K562 (cell line): Measurements from ENCODE around the gene GPR108. TPM values are rescaled to one million over a fixed set of nuclear protein-coding genes. Genes with fewer than 3 reads are reported as not detected.

ENCODE experiments used
- CBX8 ChIP-seq: fragments of 200-600 bp; sonication (generic); IDR thresholded peaks from 2 replicates; pipeline ENCODE4 v1.6.1; 2012; ENCODE audit warnings: borderline replicate concordance, mixed run types, low read depth, mild to moderate bottlenecking, moderate library complexity, mixed read lengths, low read length, control low read depth, inconsistent platforms; ENCODE audit not compliant: poor library complexity, severe bottlenecking; ENCODE audit errors: extremely low read depth
- FOS ChIP-seq: IDR thresholded peaks from 3 replicates; pipeline ENCODE4 v1.6.1; 2011; ENCODE audit not compliant: insufficient read length; ENCODE audit errors: extremely low read depth
- HDAC3 ChIP-seq: fragments of 450-650 bp; IDR thresholded peaks from 2 replicates; pipeline ENCODE4 v1.6.1; 2018; ENCODE audit warnings: borderline replicate concordance, mild to moderate bottlenecking, moderate library complexity; ENCODE audit not compliant: partially characterized antibody
- NFE2 ChIP-seq: IDR thresholded peaks from 2 replicates; pipeline ENCODE4 v1.6.1; 2014; ENCODE audit warnings: antibody characterized with exemption, low read depth
- NFRKB ChIP-seq: fragments of 450-650 bp; IDR thresholded peaks from 2 replicates; pipeline ENCODE4 v1.6.1; 2016; ENCODE audit warnings: low read depth
- PHF8 ChIP-seq: fragments of 200-600 bp; sonication (generic); IDR thresholded peaks from 2 replicates; pipeline ENCODE4 v1.6.1; 2012; ENCODE audit warnings: mixed run types, mild to moderate bottlenecking, inconsistent platforms, low read length, moderate library complexity, borderline replicate concordance
- RB1 ChIP-seq: fragments of 450-650 bp; IDR thresholded peaks from 2 replicates; pipeline ENCODE4 v1.6.1; 2017; ENCODE audit warnings: low read depth, mild to moderate bottlenecking
- RFX7 ChIP-seq: fragments of 250-450 bp; sonication (Bioruptor Pico); IDR thresholded peaks from 2 replicates; pipeline ENCODE4 v1.5.1; 2021; ENCODE audit warnings: mild to moderate bottlenecking
- RNF2 ChIP-seq: sonication (generic); IDR thresholded peaks from 2 replicates; pipeline ENCODE4 v1.6.1; 2016
- SMAD3 ChIP-seq: fragments of 450-650 bp; formaldehyde crosslinking; conservative IDR thresholded peaks from 2 replicates; pipeline ENCODE4 v1.4.0; 2020; ENCODE audit warnings: mild to moderate bottlenecking
- TEAD4 ChIP-seq, 2 experiments: sonication (generic) in 1 of 2; formaldehyde crosslinking in 1 of 2; IDR thresholded peaks; 2 replicates each; pipeline versions ENCODE4 v1.6.1 to v1.8.0; 2012 to 2022; ENCODE audit warnings: borderline replicate concordance in 1 of 2, inconsistent platforms in 1 of 2, low read length in 1 of 2, mild to moderate bottlenecking in 1 of 2, missing genetic modification reagents in 1 of 2
- ZNF134 ChIP-seq: fragments of 250-450 bp; sonication (Bioruptor Pico); conservative IDR thresholded peaks from 2 replicates; pipeline ENCODE4 v1.4.0; 2020
- ZNF224 ChIP-seq: sonication (generic); formaldehyde crosslinking; IDR thresholded peaks from 2 replicates; pipeline ENCODE4 v1.8.0; 2022; ENCODE audit warnings: mild to moderate bottlenecking, missing genetic modification reagents
- ZNF263 ChIP-seq: sonication (generic); formaldehyde crosslinking; IDR thresholded peaks from 2 replicates; pipeline ENCODE4 v1.8.0; 2022; ENCODE audit warnings: mild to moderate bottlenecking, missing genetic modification reagents, borderline replicate concordance
- ZNF324 ChIP-seq: fragments of 250-450 bp; sonication (Bioruptor Pico); IDR thresholded peaks from 2 replicates; pipeline ENCODE4 v1.4.0; 2020; ENCODE audit warnings: mild to moderate bottlenecking
- ZNF431 ChIP-seq: sonication (generic); formaldehyde crosslinking; IDR thresholded peaks from 2 replicates; pipeline ENCODE4 v1.8.0; 2022; ENCODE audit warnings: mild to moderate bottlenecking, missing genetic modification reagents
- polyA plus RNA-seq, 8 experiments: library from polyadenylated mRNA; depleted of rRNA in 4 of 8; stranded (reverse) in 5 of 8; unstranded in 3 of 8; fragments of >200 nt; fragmentation: Nextera tagmentation in 2 of 8; fragmentation: Illumina TruSeq in 1 of 8; extraction: Ambion mirVana in 2 of 8; extraction: Trizol in 1 of 8; gene quantifications; 2 replicates each; pipeline versions ENCODE4 v1.2.1 to v1.2.3, GENCODE V29; 2011 to 2014; ENCODE audit warnings: inconsistent platforms in 1 of 8, missing spikeins in 1 of 8
- total RNA-seq, 7 experiments: library from RNA; depleted of rRNA in 6 of 7; stranded (reverse); fragments of >200 nt in 6 of 7; fragmentation: Illumina TruSeq in 2 of 7; extraction: Trizol in 2 of 7; gene quantifications; 2 replicates each; pipeline versions ENCODE4 v1.2.1 to v1.2.3, GENCODE V29; 2011 to 2021; ENCODE audit warnings: low replicate concordance in 1 of 7
- TF ChIP-seq, protein P1 (sequence below): IDR thresholded peaks from 2 replicates; pipeline ENCODE4 v1.6.1; 2012; ENCODE audit warnings: low read depth, low read length, improper control_type of control experiment, borderline replicate concordance
- TF ChIP-seq, protein P2 (sequence below), 2 experiments: fragments of 250-450 bp in 1 of 2; fragments of 450-650 bp in 1 of 2; sonication (Bioruptor Pico) in 1 of 2; IDR thresholded peaks; 2 replicates each; pipeline versions ENCODE4 v1.6.1 to v1.8.0; 2016 to 2021; ENCODE audit warnings: mild to moderate bottlenecking in 2 of 2, moderate library complexity in 2 of 2, missing compliant biosample characterization in 1 of 2, missing genetic modification characterization in 1 of 2
- TF ChIP-seq, protein P3 (sequence below): IDR thresholded peaks from 2 replicates; pipeline ENCODE4 v1.6.1; 2016; ENCODE audit warnings: missing genetic modification characterization, missing compliant biosample characterization
- TF ChIP-seq, protein P4 (sequence below): fragments of 250-450 bp; sonication (Bioruptor Pico); IDR thresholded peaks from 2 replicates; pipeline ENCODE4 v1.4.0; 2020

Gene GPR108
- total and polyA plus RNA-seq, 9 of the 15 experiments (the other 6 are each of a cell fraction or from before 2014, with no cell fraction given), result 2.4 to 33.2 (median 24.4) TPM

DNA sequence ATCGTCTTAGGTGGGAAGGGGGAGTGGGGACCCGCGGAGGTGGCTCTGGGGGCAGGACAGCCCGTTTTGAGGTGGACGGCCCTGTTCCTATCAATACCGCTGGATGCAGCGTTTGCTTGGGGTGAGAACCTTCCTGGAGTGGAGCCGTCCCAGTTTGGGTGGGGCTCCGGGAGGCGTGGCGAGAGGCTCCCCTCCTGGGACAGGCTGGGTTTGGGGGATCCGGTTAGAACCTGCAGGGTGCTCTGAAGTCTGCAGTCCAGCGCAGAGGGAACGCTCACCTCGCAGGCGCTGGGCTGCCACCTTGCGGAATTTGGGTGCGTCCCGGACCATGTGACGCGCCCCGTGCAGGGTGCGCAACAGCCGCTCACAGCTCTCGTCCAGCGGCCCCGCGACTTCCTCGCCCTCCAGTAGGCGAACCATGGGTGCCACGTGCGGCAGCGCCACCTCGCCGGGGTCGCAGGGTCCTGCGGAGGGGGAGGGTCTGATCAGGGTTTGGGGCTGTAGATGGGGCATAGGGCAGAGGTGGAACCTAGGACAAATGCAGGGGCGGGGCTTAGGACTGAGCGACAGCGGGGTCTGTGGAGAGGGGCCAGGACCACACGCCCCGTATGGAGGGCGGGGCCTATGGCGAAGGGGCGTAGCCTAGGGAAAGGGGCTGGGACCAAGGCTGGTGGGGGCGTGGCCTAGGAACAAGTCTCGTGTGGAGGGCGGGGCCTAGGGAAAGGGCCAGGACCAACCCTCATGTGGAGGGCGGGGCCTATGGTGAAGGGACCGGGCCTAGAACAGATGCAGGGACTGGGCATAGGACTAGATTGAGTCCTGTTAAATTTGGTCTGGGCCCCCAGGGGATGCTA lies 16.0 kb upstream of the GPR108 start (continued):
- TF ChIP-seq SMAD3 (CRISPR knock-in tag) (0 out of 2 replicates have a peak, but pooled peaks have one; percentile 31), RNF2 (peak; percentile 86), FOS (no peak), PHF8 (peak; percentile 57; the same call in 1 of the 2 replicates), ZNF263 (CRISPR knock-in tag) (peak; percentile 75), RFX7 (CRISPR knock-in tag) (no peak), ZNF431 (CRISPR knock-in tag) (peak; percentile 84), NFRKB (no peak), NFE2 (0 out of 2 replicates have a peak, but pooled peaks have one; percentile 31), ZNF324 (CRISPR knock-in tag) (no peak; the same call in 1 of the 2 replicates), TEAD4 (IDR thresholded peaks at IDR 0.05; ENCODE audit: low read length) (peak; percentile 78), TEAD4 (CRISPR knock-in tag; IDR thresholded peaks at IDR 0.05; ENCODE audit: borderline replicate concordance) (no peak), CBX8 (no peak), ZNF224 (no peak), RB1 (peak; percentile 79; the same call in 1 of the 2 replicates), HDAC3 (no peak), ZNF134 (no peak)
- TF ChIP-seq, protein P1, sequence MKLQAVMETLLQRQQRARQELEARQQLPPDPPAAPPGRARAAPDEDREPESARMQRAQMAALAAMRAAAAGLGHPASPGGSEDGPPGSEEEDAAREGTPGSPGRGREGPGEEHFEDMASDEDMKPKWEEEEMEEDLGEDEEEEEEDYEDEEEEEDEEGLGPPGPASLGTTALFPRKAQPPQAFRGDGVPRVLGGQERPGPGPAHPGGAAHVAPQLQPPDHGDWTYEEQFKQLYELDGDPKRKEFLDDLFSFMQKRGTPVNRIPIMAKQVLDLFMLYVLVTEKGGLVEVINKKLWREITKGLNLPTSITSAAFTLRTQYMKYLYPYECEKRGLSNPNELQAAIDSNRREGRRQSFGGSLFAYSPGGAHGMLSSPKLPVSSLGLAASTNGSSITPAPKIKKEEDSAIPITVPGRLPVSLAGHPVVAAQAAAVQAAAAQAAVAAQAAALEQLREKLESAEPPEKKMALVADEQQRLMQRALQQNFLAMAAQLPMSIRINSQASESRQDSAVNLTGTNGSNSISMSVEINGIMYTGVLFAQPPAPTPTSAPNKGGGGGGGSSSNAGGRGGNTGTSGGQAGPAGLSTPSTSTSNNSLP, result no peak
- TF ChIP-seq, protein P2, sequence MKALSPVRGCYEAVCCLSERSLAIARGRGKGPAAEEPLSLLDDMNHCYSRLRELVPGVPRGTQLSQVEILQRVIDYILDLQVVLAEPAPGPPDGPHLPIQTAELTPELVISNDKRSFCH (CRISPR knock-in tag; IDR thresholded peaks at IDR 0.05), result no peak
- TF ChIP-seq, protein P2 (tag; IDR thresholded peaks at IDR 0.05), result peak; percentile 77
- TF ChIP-seq, protein P3, sequence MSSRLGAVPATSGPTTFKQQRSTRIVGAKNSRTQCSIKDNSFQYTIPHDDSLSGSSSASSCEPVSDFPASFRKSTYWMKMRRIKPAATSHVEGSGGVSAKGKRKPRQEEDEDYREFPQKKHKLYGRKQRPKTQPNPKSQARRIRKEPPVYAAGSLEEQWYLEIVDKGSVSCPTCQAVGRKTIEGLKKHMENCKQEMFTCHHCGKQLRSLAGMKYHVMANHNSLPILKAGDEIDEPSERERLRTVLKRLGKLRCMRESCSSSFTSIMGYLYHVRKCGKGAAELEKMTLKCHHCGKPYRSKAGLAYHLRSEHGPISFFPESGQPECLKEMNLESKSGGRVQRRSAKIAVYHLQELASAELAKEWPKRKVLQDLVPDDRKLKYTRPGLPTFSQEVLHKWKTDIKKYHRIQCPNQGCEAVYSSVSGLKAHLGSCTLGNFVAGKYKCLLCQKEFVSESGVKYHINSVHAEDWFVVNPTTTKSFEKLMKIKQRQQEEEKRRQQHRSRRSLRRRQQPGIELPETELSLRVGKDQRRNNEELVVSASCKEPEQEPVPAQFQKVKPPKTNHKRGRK (tag), result no peak
- TF ChIP-seq, protein P4, sequence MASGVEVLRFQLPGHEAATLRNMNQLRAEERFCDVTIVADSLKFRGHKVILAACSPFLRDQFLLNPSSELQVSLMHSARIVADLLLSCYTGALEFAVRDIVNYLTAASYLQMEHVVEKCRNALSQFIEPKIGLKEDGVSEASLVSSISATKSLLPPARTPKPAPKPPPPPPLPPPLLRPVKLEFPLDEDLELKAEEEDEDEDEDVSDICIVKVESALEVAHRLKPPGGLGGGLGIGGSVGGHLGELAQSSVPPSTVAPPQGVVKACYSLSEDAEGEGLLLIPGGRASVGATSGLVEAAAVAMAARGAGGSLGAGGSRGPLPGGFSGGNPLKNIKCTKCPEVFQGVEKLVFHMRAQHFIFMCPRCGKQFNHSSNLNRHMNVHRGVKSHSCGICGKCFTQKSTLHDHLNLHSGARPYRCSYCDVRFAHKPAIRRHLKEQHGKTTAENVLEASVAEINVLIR (CRISPR knock-in tag), result no peak
